Activated CD4-positive, alpha-beta memory T cell treated with anti-CD3 and anti-CD28 coated beads, Interleukin-2, amount 10 ng/mL, durations not matched to agents 7 days and 5 days (primary cell): ENCODE data around the gene BMS1. TPM values are rescaled to one million over a fixed set of nuclear protein-coding genes. Genes with fewer than 3 reads are reported as not detected.

Experiments used
- total RNA-seq, 2 experiments: library from RNA; stranded (reverse); gene quantifications; one replicate each; pipeline ENCODE4 v1.2.3, GENCODE V29; 2021

Gene BMS1
- total RNA-seq, 2 experiments from 2014 or later: 14.3 to 14.6 TPM

Other genes starting within 250 kb of the BMS1 start
- gene ZNF33B, start 144.2 kb upstream of the BMS1 start, total RNA-seq: 10 to 100 TPM; 19.9 to 23.8 TPM